ENCODE measurements around the gene PFKM. TPM values are rescaled to one million over a fixed set of nuclear protein-coding genes. Genes with fewer than 3 reads are reported as not detected.

Gene PFKM
- total RNA-seq, 1 donor: 4.3 TPM

DNA sequence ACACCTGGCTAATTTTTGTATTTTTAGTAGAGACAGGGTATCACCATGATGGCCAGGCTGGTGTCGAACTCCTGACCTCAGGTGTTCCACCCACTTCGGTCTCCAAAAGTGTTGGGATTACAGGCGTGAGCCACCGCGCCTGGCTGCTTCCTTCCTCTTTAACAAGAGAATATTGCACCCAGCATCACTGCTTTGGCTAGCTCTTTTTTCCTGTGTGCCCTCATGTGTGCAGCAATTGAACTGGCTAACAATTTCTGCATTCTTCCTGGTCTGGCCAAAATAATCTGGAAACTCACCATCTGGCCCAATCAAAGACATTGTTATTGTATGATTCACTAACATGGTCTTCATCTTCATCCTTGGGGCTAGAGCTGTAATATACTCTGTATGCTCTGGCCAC is 40.9 kb downstream of the PFKM start:
- peaks cover 23% of the 10 kb centered on the region for H3K4me1 ChIP-seq (ENCODE audit: insufficient read depth, low read length)
- no peaks in the 10 kb centered on the region for H3K9me3 ChIP-seq (ENCODE audit: low read depth, low read length)
- no peak overlapping the region for H3K4me3 ChIP-seq (ENCODE audit: low read length)
- peaks cover 3% of the 10 kb centered on the region for H3K27me3 ChIP-seq (ENCODE audit: insufficient read depth, low read length)

DNA sequence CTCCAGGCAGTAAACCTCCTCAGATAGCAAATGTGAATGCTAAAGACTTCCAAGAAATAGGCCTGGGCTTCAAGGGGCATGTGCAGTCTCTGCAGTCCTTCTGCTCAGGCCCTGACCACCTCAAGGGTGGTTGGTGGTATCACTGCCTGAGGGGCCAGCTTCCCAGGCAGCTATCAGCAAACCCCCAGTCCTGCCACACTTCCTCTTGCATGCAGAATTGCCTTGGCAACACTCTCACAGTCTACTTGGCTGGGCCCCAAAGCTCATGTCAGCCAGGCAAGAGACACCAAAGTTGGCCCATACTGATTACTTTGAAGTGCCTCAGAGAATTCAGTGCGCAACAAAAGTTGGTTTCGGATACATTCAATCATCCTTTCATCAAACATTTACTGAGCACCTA is 41.6 kb downstream of the PFKM start:
- Histone ChIP-seq H3K9me3 (ENCODE audit: low read depth, low read length) (no peaks in the 10 kb centered on the region), H3K4me3 (ENCODE audit: low read length) (no peak overlapping the region), H3K27me3 (ENCODE audit: insufficient read depth, low read length) (peaks cover 8% of the 10 kb centered on the region), H3K4me1 (ENCODE audit: insufficient read depth, low read length) (peaks cover 23% of the 10 kb centered on the region)

DNA sequence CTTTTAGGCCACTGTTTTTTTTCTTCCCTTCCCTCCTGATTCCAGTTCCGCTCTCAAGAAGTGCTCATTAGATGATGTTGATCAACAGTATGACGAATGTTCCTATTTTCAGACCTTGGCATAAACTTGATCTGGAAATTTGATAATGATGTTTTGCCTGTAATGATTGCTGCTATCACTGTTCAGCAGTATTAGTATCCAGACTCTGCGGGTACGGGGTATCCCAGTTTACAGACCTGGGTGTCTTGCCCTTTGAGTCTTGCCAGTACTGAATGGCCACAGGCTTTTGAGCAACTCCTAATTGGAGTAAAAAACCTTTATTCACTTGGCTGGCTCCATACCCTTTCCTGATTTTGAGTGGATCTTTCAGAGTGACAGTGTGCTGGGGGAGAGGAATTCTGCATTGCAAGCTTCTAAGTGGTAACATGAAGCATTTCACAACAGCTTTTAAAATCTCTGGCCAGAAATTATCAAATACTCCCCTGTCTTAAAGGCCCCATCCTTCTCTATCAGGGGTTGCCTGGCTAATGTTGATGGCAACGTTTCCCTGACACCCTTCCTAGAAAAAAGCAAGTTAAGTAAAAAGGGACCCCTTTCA is 44.1 kb downstream of the PFKM start:
- Histone ChIP-seq H3K27me3 (ENCODE audit: insufficient read depth, low read length) (peaks cover 12% of the 10 kb centered on the region), H3K9me3 (ENCODE audit: low read depth, low read length) (no peaks in the 10 kb centered on the region), H3K4me3 (ENCODE audit: low read length) (no peak overlapping the region), H3K4me1 (ENCODE audit: insufficient read depth, low read length) (peaks cover 6% of the 10 kb centered on the region)

DNA sequence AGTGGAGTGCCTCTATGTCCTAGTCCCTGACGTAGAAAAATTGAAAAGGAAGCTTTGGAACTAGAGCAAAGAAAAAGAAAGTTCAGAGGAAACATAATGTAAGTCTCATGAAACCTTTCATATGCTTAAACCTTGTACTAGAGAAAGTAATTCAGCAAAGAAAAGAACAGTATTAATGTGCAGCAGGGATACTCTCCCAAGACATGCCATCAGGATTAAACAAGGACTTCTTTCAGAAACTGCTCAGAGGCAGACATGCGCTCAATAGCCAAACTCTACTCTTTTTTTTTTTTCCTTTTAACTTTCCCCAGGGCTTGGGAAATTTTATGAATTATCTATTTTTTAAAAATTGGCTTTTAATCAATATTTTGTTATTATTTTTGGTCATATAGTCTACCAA is 45.3 kb downstream of the PFKM start:
- Histone ChIP-seq H3K4me3 (ENCODE audit: low read length) (no peak overlapping the region), H3K9me3 (ENCODE audit: low read depth, low read length) (no peaks in the 10 kb centered on the region), H3K4me1 (ENCODE audit: insufficient read depth, low read length) (peaks cover 5% of the 10 kb centered on the region), H3K27me3 (ENCODE audit: insufficient read depth, low read length) (peaks cover 12% of the 10 kb centered on the region)

DNA sequence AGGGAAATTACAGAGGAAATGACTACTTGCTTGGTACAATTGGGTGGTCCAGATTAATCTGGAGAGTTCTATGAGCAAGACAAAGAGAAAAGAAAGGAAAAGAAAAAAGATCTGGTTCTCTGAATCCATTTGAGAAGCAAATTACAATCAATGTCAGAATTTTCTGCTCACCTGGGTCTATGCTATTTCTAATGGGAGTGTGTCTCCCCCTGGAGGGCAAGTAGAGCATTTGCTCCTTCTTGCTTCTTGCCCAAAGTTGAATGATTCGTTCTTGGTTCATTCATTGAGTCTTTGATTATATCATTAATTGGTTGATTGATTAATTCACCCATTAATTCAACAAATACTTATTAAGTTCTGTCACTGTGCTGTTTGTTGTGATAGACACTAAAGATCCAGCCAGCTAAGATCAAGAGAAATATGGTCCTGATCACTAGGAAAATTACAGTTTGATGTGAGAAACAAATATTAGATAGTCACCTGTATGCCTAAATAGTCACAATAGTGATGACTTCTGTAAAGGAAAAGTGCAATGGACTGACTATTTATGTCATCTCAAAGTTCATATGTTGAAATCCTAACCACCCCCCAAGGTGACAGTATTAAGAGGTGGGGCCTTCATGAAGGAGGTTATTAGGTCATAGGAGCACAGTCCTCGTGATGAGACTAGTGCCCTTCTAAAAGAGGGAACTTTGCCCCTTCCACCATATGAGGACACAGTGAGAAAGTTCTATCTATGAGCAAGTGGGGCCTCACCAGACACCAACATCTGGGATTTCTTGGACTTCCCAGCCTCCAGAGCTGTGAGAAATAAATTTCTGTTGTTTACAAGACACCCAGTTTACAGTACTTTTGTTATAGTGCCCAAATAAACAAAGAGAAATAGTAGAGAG is 46.2 kb downstream of the PFKM start:
- Histone ChIP-seq H3K4me3 (ENCODE audit: low read length) (no peak overlapping the region), H3K27me3 (ENCODE audit: insufficient read depth, low read length) (peaks cover 12% of the 10 kb centered on the region), H3K4me1 (ENCODE audit: insufficient read depth, low read length) (no peaks in the 10 kb centered on the region), H3K9me3 (ENCODE audit: low read depth, low read length) (no peaks in the 10 kb centered on the region)

DNA sequence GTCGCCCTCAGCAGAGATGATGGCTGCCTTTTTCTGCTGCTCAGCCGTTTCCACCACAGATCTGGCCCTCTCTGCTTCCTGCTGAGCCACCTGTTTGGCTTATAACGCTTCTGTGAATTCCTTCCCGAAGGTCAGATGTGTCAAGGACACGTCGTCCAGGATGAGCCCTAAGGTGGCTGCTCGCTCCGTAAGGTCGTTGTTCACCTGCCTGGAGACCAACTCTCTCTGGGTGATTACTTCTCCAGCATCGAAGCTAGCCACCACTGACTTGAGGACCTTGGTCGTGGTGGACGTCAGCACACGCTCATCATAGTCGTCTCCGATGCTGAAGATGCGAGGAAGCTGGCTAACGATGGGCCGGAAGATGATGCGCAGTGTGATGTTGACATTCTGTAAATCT is 49.8 kb downstream of the PFKM start:
- no peaks in the 10 kb centered on the region for H3K9me3 ChIP-seq (ENCODE audit: low read depth, low read length)
- H3K27me3 ChIP-seq (ENCODE audit: insufficient read depth, low read length): peaks cover 9% of the 10 kb centered on the region
- H3K4me1 ChIP-seq (ENCODE audit: insufficient read depth, low read length): no peaks in the 10 kb centered on the region
- H3K4me3 ChIP-seq (ENCODE audit: low read length): no peak overlapping the region

DNA sequence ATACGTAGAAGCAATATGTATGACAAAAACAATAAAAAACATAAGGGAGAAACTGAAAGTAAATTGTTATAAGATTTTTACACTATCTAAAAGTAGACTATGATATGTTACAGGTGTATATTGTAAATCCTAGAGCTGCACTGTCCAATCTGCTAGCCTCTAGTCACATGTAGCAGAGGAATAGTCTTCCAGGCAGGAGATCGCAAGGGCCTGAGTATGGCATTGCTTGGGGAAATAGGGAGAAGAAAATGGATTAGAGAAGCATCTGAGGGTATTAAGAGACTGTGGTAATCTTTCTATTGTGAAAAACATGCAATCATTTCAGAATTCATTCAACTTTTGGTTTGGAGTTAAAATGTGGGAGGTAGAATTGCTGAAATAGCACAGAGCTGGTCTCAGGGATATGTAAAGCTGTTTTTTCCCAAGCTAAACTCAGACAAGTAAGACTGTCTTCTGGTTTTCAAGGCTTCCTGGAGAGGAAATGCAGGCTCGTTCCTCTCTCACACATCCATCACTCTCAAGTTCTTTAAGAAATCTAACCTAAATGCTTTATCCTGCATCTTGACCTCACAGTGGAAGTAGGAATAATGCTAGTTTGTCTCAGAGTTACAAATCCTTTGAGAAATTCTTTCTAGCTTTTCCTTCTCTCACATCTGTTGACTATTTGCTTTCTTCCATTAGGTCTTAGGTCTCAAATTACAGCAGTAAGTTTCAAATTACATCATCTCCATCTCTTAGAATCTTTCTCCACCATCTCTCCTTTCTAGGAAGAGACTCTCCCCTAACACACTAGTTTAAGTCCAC is 56.7 kb downstream of the PFKM start:
- Histone ChIP-seq H3K4me3 (ENCODE audit: low read length) (no peak overlapping the region), H3K4me1 (ENCODE audit: insufficient read depth, low read length) (no peaks in the 10 kb centered on the region), H3K9me3 (ENCODE audit: low read depth, low read length) (no peaks in the 10 kb centered on the region), H3K27me3 (ENCODE audit: insufficient read depth, low read length) (peaks cover 23% of the 10 kb centered on the region)

DNA sequence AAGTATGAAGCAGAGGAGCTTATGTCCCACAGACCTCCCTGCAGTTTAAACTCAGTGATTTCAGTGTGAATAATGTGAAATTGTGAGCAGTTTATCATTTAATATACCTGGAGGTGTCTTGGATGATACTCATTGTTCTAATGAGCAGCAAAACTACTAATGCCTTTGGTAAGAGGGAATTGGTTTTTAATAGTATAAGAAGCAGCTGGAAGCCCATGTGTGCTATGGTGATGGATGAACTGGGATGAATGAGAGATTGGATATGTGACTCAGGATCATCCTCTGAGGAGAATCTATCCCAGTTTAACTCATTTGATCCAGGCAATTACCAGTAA is 57.2 kb downstream of the PFKM start:
- H3K27me3 ChIP-seq (ENCODE audit: insufficient read depth, low read length): peaks cover 27% of the 10 kb centered on the region
- H3K4me1 ChIP-seq (ENCODE audit: insufficient read depth, low read length): no peaks in the 10 kb centered on the region
- no peaks in the 10 kb centered on the region for H3K9me3 ChIP-seq (ENCODE audit: low read depth, low read length)
- H3K4me3 ChIP-seq (ENCODE audit: low read length): no peak overlapping the region

DNA sequence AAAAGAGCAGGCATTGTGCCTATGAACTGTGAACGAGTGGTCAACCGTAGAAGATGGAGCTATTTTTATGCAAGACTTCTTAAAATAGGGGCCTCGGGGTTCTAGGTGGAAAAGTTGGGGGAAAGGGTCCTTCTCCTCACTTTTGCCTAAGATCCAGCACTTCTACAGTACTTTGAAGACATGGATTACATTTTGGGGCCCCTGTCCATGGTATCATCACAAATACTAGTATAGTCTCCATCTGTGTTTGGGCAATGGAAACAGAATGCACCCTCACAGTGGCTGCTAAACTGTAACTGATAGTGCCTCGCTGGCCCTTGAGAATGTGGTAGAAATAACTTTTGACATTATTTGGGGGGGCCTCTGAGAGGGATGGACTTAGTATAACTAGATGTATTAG is 58.8 kb downstream of the PFKM start:
- H3K4me1 ChIP-seq (ENCODE audit: insufficient read depth, low read length): peaks cover 8% of the 10 kb centered on the region
- no peak overlapping the region for H3K4me3 ChIP-seq (ENCODE audit: low read length)
- peaks cover 37% of the 10 kb centered on the region for H3K27me3 ChIP-seq (ENCODE audit: insufficient read depth, low read length)
- H3K9me3 ChIP-seq (ENCODE audit: low read depth, low read length): no peaks in the 10 kb centered on the region

DNA sequence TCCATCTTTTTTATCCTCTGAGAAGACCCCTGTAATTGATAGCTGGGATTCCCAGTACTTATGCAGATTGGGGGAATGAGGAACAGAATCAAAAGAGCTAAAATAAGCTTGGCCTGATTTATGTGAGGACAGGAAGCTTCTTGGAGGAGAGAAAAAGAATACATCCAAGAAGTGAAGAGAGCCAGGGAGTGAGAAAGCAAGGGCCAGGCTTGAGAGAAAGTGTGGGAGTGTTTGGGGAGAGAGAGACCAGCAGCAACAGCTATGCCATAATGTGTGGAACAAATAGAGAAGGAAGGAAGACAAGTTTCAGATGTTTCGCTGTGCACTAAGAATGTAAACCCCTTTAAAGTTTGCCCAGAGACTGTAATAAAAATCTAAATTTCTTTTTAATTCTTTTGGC is 60.3 kb downstream of the PFKM start:
- no peak overlapping the region for H3K4me3 ChIP-seq (ENCODE audit: low read length)
- peaks cover 15% of the 10 kb centered on the region for H3K4me1 ChIP-seq (ENCODE audit: insufficient read depth, low read length)
- H3K9me3 ChIP-seq (ENCODE audit: low read depth, low read length): no peaks in the 10 kb centered on the region
- H3K27me3 ChIP-seq (ENCODE audit: insufficient read depth, low read length): peaks cover 45% of the 10 kb centered on the region

DNA sequence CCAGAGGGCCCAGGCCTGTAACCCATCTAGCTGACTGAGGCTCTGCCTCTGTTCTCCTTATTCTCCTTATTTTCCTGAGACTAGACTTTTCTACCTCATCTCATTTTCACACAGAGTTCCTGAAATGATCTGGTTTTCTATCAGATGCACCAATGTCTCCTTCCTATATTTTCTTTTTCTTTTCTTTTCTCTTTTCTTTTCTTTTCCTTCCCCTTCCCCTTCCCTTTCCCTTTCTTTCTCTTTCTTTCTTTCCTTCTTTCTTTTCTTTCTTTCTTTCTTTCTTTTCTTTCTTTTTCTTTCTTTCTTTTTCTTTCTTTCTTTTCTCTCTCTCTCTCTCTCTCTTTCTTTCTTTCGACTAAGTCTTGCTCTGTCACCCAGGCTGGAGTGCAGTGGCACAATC is 61.3 kb downstream of the PFKM start:
- peaks cover 55% of the 10 kb centered on the region for H3K27me3 ChIP-seq (ENCODE audit: insufficient read depth, low read length)
- no peaks in the 10 kb centered on the region for H3K9me3 ChIP-seq (ENCODE audit: low read depth, low read length)
- no peak overlapping the region for H3K4me3 ChIP-seq (ENCODE audit: low read length)
- peaks cover 18% of the 10 kb centered on the region for H3K4me1 ChIP-seq (ENCODE audit: insufficient read depth, low read length)

DNA sequence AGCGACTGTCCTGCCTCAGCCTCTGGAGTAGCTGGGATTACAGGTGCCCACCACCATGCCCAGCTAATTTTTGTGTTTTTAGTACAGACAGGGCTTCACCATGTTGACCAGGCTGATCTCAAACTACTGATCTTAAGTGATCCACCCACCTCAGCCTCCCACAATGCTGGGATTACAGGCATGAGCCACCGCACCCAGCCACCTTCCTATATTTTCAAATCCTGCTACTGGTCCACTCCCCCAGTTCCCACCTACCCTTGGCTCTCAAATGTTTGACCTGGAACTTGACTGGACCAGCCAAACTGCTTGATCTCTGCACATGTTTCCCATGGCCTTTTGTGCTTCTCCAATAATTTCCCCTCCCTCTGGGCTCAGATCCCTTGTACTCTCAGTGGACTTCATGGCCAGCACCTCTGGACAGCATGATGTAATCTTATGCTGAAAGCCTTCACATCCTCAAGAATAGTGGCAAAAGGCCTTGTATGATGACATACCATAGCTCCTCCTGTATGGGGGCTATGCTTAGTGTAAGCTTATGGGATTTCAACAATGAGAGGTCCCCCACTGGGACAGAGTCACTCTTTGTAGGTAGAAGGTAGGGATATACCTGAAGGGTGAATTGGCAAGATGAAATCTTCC is 61.8 kb downstream of the PFKM start:
- H3K27me3 ChIP-seq (ENCODE audit: insufficient read depth, low read length): peaks cover 61% of the 10 kb centered on the region
- peaks cover 18% of the 10 kb centered on the region for H3K4me1 ChIP-seq (ENCODE audit: insufficient read depth, low read length)

DNA sequence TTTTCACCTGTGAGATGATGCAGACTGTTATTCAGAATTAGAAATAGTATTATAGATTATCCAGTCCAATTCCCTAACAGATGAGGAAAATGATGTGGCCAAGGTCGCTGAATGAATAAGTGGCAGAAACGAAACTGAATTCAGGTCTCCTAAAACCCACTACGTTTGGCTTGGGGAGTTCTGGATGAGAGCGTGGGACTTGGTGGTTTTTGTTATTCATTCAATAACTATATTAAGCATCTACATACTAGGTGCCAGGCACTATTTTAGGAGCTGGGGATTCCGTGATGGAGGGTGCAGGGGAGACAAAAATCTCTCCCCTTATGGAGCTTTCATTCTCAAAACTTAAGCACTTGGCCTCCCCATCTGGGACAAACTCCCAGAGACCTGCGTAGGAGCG is 63.5 kb downstream of the PFKM start:
- Histone ChIP-seq H3K9me3 (ENCODE audit: low read depth, low read length) (no peaks in the 10 kb centered on the region), H3K4me1 (ENCODE audit: insufficient read depth, low read length) (peaks cover 18% of the 10 kb centered on the region), H3K27me3 (ENCODE audit: insufficient read depth, low read length) (peaks cover 57% of the 10 kb centered on the region), H3K4me3 (ENCODE audit: low read length) (peak overlapping the region; percentile 70)

More for the DNA sequence above, 61.8 kb downstream of the PFKM start:
- Histone ChIP-seq H3K9me3 (ENCODE audit: low read depth, low read length) (no peaks in the 10 kb centered on the region), H3K4me3 (ENCODE audit: low read length) (no peak overlapping the region)

DNA sequence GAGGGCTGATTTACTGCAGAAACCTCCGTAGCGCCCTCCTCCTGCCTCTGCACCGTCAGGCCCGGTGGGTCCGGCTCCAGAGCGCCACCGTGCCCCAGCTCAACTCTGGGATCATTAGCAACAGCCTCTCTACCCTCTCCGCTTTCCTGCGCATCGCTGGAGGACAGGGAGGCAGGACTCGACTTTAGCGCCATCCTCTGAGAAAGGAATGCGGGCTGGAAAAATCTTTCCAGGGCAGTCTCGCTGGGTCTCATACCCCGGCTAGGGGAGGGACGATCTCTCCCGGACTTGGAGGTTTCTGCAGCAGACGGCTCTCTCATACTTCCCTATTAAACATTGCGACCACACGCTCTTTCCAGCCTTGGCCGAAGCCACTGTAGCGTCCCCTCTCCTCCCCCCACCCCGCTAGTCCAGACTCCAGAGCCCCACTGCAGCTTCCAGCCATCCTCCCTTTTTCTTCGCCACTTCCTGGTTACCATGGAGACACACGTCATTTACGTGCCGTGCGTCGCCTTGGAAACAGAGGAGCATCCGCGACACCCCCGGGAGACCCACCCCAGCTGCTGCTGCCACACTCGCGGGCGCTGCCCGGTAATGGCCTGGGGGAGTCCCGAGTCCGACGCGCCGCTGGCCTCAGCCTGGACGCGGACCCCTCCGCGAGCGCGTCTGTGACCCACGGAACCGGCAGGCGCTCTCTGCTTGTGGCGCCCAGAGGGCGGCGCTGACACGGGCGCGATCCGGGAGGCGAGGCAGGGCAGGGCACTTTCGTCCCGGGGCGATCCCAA is 64.1 kb downstream of the PFKM start, which contains the start of gene CCDC184:
CCDC184 (plus strand) TSS at position 554 of the 785 bp plus-strand sequence. CDS start 479 bp downstream, outside the sequence.
- Histone ChIP-seq H3K4me1 (ENCODE audit: insufficient read depth, low read length) (peaks cover 18% of the 10 kb centered on the region), H3K4me3 (ENCODE audit: low read length) (peak within 1 kb of the TSS; percentile 70), H3K9me3 (ENCODE audit: low read depth, low read length) (no peaks in the 10 kb centered on the region), H3K27me3 (ENCODE audit: insufficient read depth, low read length) (peaks cover 50% of the 10 kb centered on the region)

Data from mononuclear cell (primary cell).